Suprapubic skin (tissue), 4 donors: Measurements from ENCODE around the gene RAB3IP.
"Not testable (repeated sequence)": the region's sequence is repeated elsewhere in the genome, so short reads cannot be mapped to it uniquely, and the experiment has no call there.

Experiments used
- EP300 ChIP-seq: sonication (generic); formaldehyde crosslinking; IDR thresholded peaks from one replicate; pipeline ENCODE4 v1.6.1; 2017; ENCODE audit warnings: antibody characterized with exemption
- POLR2A ChIP-seq, 2 donors: fragments of 450-650 bp; IDR thresholded peaks; one replicate each; pipeline ENCODE4 v1.6.1; 2017; ENCODE audit warnings: antibody characterized with exemption in 2 of 2, mild to moderate bottlenecking in 2 of 2, moderate library complexity in 2 of 2
- POLR2AphosphoS5 ChIP-seq, 3 donors: sonication (generic); formaldehyde crosslinking; IDR thresholded peaks; one replicate each; pipeline ENCODE4 v1.6.1; 2017; ENCODE audit warnings: antibody characterized with exemption in 3 of 3
- TF ChIP-seq, protein P1 (sequence below), 2 donors: fragments of 200-600 bp in 1 of 2; fragments of 450-650 bp in 1 of 2; sonication (generic) in 1 of 2; IDR thresholded peaks; one replicate each; pipeline ENCODE4 v1.5.1; 2016 to 2019; ENCODE audit warnings: antibody characterized with exemption in 2 of 2, mild to moderate bottlenecking in 1 of 2, moderate library complexity in 1 of 2

GRCh38 chr12:69853176-69853961, 114.7 kb downstream of the RAB3IP start:
- not testable (repeated sequence) for TF ChIP-seq POLR2AphosphoS5 (IDR thresholded peaks at IDR 0.05); EP300; POLR2A (IDR thresholded peaks at IDR 0.05)
- TF ChIP-seq, protein P1, sequence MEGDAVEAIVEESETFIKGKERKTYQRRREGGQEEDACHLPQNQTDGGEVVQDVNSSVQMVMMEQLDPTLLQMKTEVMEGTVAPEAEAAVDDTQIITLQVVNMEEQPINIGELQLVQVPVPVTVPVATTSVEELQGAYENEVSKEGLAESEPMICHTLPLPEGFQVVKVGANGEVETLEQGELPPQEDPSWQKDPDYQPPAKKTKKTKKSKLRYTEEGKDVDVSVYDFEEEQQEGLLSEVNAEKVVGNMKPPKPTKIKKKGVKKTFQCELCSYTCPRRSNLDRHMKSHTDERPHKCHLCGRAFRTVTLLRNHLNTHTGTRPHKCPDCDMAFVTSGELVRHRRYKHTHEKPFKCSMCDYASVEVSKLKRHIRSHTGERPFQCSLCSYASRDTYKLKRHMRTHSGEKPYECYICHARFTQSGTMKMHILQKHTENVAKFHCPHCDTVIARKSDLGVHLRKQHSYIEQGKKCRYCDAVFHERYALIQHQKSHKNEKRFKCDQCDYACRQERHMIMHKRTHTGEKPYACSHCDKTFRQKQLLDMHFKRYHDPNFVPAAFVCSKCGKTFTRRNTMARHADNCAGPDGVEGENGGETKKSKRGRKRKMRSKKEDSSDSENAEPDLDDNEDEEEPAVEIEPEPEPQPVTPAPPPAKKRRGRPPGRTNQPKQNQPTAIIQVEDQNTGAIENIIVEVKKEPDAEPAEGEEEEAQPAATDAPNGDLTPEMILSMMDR (IDR thresholded peaks at IDR 0.05), result not testable (repeated sequence)
